Muscle of leg (tissue), 11 donors: Measurements from ENCODE around the gene MYPOP. TPM values are rescaled to one million over a fixed set of nuclear protein-coding genes. Genes with fewer than 3 reads are reported as not detected.
"Not testable (repeated sequence)": the region's sequence is repeated elsewhere in the genome, so short reads cannot be mapped to it uniquely, and the experiment has no call there.

Source experiments
- DNase-seq: peaks from one replicate; pipeline ENCODE4 v3.0.0; 2013
- H3K27ac ChIP-seq: one replicate; pipeline ENCODE4 v1.5.1; 2013; ENCODE audit warnings: mild to moderate bottlenecking, low read length, control low read depth
- H3K27me3 ChIP-seq: one replicate; pipeline ENCODE4 v1.6.1; 2013; ENCODE audit warnings: low read length; ENCODE audit not compliant: control insufficient read depth, insufficient read depth
- H3K36me3 ChIP-seq: one replicate; pipeline ENCODE4 v1.6.1; 2013; ENCODE audit warnings: low read length; ENCODE audit not compliant: control insufficient read depth, insufficient read depth
- H3K4me1 ChIP-seq: one replicate; pipeline ENCODE4 v1.6.1; 2013; ENCODE audit warnings: low read length; ENCODE audit not compliant: control insufficient read depth, insufficient read depth
- H3K4me3 ChIP-seq: one replicate; pipeline ENCODE4 v1.5.1; 2013; ENCODE audit warnings: low read length, control low read depth
- H3K9me3 ChIP-seq: replicated peaks from 2 replicates; pipeline ENCODE4 v1.6.1; 2013; ENCODE audit warnings: low read depth, low read length; ENCODE audit not compliant: control insufficient read depth
- WGBS: methylation state at CpG from one replicate; pipeline ENCODE4 v1.1.5; 2013; ENCODE audit warnings: missing lambda C conversion rate; ENCODE audit not compliant: insufficient coverage; 5-methylcytosine and 5-hydroxymethylcytosine counted together
- polyA plus RNA-seq, 8 donors: library from polyadenylated mRNA; unstranded; fragments of 120-200 nt; gene quantifications; one replicate each; pipeline versions ENCODE4 v1.2.1 to v1.2.3, GENCODE V29; 2013; ENCODE audit warnings: inconsistent platforms in 1 of 8, low replicate concordance in 1 of 8; ENCODE audit not compliant: insufficient read length in 8 of 8, insufficient read depth in 1 of 8
- total RNA-seq: library from RNA; stranded (reverse); fragments of 120-200 nt; gene quantifications from one replicate; pipeline ENCODE4 v1.2.4, GENCODE V29; 2013

MYPOP gene
- total and polyA plus RNA-seq, 9 donors = 1.3 to 5.5 (median 4.2) TPM

DNA sequence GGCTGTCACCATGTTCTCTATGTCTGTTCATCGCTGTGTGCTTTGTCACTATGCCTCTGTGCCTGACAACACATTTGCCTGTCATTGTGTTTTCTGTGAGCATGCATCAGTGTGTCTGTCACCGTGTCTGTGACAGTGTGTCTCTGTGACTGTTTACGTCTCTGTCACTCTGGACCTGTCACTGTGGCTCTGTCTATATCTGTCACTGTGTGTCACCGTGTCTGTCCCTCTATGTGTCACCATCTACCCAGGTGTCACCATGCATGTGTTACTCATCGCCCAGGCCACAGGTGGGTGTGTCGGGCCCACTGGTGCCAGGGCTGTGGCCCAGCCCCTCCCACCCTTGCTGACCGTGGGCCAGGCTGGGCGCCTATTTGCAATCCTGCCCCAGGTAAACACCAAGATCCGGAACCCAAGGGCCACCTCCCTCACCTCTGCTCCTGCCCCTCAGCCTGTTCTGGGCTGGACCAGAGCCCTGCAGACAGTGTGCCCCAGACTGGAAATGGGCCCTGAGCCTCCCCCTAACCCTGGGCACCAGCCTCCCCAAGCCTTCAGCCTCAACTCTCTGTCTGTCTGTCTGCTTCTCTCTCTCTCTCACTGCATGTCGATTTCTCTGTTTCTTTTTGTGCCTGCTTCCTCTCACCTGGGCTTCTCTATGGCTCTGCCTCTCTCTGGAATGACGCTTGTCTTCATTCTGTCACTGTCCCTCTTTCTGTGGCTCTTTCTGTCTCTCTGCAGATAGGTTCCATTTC, 24.2 kb downstream of the MYPOP start:
- Histone ChIP-seq H3K27ac (no peak overlapping the region), H3K36me3 (peaks cover 8% of the 10 kb centered on the region), H3K27me3 (peaks cover 31% of the 10 kb centered on the region), H3K9me3 (no peaks in the 10 kb centered on the region), H3K4me1 (peaks cover 27% of the 10 kb centered on the region), H3K4me3 (no peak overlapping the region)
- DNase-seq = no peak
- WGBS = 77% methylated on average over 11 of the region's 11 CpGs

DNA sequence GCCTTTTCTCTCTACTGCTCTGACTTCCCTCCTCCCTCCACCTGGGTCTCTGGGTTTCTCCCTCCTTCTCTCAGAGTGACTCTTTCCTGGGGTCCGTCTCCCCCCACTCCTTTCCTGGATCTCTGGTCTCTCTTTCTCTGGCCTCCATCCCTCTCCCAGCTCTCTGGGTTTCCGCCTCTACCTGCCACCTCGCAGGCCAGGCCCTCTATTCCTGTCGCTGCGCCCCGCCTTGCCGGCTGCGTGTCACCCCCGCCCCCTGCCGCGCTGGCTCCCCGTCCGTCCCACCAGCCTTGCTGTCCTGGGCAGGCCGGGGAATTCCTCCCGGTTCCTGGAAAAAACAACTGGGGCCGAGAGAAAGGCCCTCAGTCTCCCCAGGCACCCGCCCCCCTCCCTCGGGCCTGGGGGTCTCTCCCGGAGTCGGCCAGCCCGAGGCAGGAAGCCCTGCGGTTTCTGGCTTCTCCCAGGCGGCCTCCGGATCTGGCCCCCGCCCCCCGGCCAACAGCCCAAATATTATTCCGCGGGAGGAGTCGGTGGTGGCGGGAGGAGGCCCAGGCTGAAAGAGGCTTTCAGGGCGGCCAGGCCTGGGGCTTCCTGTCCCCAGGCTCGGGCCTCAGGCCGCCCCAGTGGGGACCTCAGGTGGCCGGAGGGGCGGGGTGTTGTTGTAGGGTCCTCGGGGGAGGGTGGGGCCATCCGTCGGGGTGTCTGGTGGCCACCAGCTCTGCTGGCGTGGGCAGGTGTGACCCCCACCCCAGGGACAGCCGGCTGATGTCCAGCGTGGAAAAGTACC, 25.8 kb downstream of the MYPOP start:
- 4% methylated on average over 20 of the region's 41 CpGs for WGBS
- peaks cover 13% of the 10 kb centered on the region for H3K4me1 ChIP-seq
- peak overlapping the region; percentile 32 for H3K4me3 ChIP-seq
- peaks cover 39% of the 10 kb centered on the region for H3K27me3 ChIP-seq
- peaks cover 2% of the 10 kb centered on the region for H3K36me3 ChIP-seq
- peak overlapping the region; percentile 71 for H3K27ac ChIP-seq
- H3K9me3 ChIP-seq = no peaks in the 10 kb centered on the region
- peak; percentile 83 for DNase-seq

DNA sequence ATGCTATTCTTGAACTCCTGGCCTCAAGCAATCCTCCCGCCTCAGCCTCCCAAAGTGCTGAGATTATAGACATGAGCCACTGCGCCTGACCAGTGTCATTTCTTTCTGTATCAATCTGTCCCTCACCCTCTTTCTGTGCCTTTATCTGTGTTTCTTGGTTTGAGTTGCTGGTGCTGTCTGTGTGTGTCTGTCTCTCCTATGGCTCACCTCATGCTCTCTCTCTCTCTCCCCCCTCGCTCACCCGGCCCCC, 26.3 kb downstream of the MYPOP start:
- Histone ChIP-seq H3K4me3 (peak overlapping the region; percentile 32), H3K36me3 (peaks cover 1% of the 10 kb centered on the region), H3K27ac (peak overlapping the region; percentile 71), H3K4me1 (peaks cover 13% of the 10 kb centered on the region), H3K27me3 (peaks cover 39% of the 10 kb centered on the region), H3K9me3 (no peaks in the 10 kb centered on the region)
- DNase-seq = no peak
- WGBS = 28% methylated on average over 3 of the region's 4 CpGs

DNA sequence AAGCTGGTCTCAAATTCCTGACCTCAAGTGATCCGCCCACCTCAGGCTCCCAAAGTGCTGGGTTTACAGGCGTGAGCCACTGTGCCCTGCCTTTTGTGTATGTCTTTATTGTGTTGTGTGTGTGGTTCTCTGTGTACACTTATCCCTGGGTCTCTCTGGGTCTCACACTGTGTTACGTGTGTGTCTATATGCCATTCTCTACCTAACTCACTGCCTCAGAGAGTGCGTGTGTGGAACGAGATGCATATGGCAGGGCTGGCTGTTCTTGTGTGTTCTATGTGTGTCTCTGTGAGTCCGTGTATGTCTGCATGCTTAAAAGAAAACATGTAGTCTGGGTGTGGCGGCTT, 27.8 kb downstream of the MYPOP start:
- Histone ChIP-seq H3K4me1 (peaks cover 13% of the 10 kb centered on the region), H3K36me3 (no peaks in the 10 kb centered on the region), H3K9me3 (no peaks in the 10 kb centered on the region), H3K27me3 (peaks cover 39% of the 10 kb centered on the region), H3K4me3 (no peak overlapping the region), H3K27ac (no peak overlapping the region)
- WGBS = 60% methylated on average over 1 of the region's 7 CpGs
- DNase-seq = no peak

DNA sequence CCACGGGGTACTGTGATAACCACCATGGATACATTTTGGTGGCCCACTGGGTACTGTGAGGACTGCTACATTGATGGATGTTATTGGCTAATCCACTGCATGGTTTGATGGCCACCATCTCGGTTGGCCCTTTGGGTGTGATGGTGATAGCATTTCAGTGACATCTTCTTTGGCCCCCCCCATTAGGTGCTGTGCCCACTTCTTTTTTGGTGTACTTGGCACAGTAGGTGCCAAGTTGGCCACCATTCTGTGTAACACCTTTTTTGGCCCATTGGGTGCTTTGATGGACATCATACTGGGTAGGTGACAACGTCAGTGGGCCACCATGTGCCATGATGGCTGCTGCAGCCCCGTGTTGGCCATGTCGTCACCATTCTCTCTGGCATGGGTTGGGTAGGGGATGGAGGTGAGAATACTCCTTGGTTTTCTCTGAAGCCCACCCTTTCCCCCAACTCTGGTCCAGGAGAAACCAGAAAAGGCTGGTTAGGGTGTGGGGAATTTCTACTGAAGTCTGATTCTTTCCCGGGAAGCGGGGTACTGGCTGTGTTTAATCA, 29.1 kb downstream of the MYPOP start:
- peaks cover 42% of the 10 kb centered on the region for H3K27me3 ChIP-seq
- no peak overlapping the region for H3K27ac ChIP-seq
- H3K9me3 ChIP-seq = no peaks in the 10 kb centered on the region
- no peaks in the 10 kb centered on the region for H3K36me3 ChIP-seq
- DNase-seq = no peak
- H3K4me3 ChIP-seq = no peak overlapping the region
- H3K4me1 ChIP-seq = peaks cover 13% of the 10 kb centered on the region
- WGBS = 90% methylated on average over 4 of the region's 7 CpGs

DNA sequence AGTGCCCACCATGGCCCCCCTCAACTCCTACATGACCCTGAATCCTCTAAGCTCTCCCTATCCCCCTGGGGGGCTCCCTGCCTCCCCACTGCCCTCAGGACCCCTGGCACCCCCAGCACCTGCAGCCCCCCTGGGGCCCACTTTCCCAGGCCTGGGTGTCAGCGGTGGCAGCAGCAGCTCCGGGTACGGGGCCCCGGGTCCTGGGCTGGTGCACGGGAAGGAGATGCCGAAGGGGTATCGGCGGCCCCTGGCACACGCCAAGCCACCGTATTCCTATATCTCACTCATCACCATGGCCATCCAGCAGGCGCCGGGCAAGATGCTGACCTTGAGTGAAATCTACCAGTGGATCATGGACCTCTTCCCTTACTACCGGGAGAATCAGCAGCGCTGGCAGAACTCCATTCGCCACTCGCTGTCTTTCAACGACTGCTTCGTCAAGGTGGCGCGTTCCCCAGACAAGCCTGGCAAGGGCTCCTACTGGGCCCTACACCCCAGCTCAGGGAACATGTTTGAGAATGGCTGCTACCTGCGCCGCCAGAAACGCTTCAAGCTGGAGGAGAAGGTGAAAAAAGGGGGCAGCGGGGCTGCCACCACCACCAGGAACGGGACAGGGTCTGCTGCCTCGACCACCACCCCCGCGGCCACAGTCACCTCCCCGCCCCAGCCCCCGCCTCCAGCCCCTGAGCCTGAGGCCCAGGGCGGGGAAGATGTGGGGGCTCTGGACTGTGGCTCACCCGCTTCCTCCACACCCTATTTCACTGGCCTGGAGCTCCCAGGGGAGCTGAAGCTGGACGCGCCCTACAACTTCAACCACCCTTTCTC, 30.1 kb downstream of the MYPOP start:
- H3K4me3 ChIP-seq = no peak overlapping the region
- no peaks in the 10 kb centered on the region for H3K36me3 ChIP-seq
- 95% methylated on average over 20 of the region's 34 CpGs for WGBS
- H3K4me1 ChIP-seq = peaks cover 13% of the 10 kb centered on the region
- H3K27ac ChIP-seq = no peak overlapping the region
- no peak for DNase-seq
- peaks cover 44% of the 10 kb centered on the region for H3K27me3 ChIP-seq
- H3K9me3 ChIP-seq = no peaks in the 10 kb centered on the region

DNA sequence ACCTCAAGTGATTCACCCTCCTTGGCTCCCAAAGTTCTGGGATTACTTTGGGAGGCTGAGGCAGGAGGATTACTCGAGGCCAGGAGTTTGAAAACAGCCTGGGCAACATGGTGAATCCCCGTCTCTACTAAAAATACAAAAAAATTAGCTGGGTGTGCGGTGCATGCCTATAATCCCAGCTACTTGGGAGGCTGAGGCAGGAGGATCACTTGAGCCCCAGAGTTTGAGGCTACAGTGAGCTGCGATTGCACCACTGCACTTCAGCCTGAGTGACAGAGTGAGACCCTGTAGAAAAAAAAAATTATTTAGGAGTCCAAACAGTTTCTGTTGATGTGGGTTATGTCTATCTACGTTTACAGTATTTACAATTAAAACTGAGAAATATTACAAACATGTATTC, 31.6 kb downstream of the MYPOP start:
- no peak for DNase-seq

DNA sequence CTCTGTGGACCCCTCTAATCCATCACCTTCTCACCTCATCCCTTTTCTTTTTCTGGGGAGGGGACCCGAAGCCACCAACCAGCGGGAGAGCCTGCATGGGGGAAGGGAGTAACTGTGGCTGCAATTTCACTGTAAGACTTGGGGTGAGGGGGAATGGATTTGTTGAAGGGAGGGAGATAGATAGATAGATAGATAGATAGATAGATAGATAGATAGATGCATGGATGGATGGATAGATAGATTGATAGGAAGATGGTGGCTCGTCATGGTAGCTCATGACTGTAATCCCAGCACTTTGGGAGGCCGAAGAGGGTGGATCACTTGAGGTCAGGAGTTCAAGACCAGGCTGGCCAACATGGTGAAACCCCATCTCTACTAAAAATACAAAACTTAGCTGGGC, 35.2 kb downstream of the MYPOP start:
- DNase-seq, H3K27ac ChIP-seq, H3K36me3 ChIP-seq, H3K9me3 ChIP-seq, H3K4me3 ChIP-seq: not testable (repeated sequence)
- Histone ChIP-seq H3K4me1 (peaks cover 10% of the 10 kb centered on the region), H3K27me3 (peaks cover 53% of the 10 kb centered on the region)
- 80% methylated on average over 2 of the region's 4 CpGs for WGBS

More for the DNA sequence above, 31.6 kb downstream of the MYPOP start:
- H3K4me1 ChIP-seq = no peaks in the 10 kb centered on the region
- no peaks in the 10 kb centered on the region for H3K36me3 ChIP-seq
- WGBS = no CpG with 5 or more reads among the region's 5 CpGs
- H3K27me3 ChIP-seq = peaks cover 47% of the 10 kb centered on the region
- no peak overlapping the region for H3K4me3 ChIP-seq
- H3K9me3 ChIP-seq = no peaks in the 10 kb centered on the region
- H3K27ac ChIP-seq = no peak overlapping the region

DNA sequence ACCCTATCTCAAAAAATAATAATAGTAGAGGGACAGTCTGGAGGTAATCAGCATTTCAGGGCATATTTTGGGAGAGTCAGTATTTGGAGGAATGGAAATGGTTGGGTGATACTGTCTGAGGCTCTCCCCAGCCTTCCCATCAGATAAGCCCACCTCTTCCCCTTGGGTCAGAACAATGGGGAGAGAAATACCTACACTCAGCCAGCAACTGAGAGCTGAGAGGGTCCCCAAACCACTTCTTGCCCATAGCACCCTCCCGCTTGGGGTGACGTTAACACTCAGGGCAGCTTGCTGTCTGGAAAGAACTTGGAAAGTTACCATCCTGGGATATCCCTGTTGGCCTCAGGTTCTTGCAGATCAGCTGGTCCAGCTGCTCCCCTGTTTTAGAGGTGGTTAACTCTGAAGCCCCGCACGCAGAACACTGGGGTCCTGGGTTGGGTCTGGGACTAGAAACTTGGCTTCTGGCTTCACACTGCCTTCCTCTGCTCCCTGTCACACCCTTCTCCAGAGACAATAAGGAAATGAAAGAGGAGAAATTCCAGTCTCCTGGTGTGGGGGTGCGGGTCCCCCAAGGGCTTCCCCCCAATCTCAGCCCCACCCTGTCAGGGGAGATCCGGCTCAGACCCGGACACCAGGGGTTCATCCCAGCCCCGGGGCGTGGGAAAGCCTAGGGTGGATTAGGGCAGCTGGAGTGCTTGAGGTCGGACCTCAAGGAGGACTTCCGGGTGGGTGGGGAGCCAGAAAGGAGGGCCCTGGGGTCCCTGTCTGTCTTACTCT, 35.8 kb downstream of the MYPOP start:
- H3K4me1 ChIP-seq = peaks cover 11% of the 10 kb centered on the region
- H3K4me3 ChIP-seq = no peak overlapping the region
- no peak for DNase-seq
- no CpG with 5 or more reads among the region's 11 CpGs for WGBS
- no peak overlapping the region for H3K27ac ChIP-seq
- no peaks in the 10 kb centered on the region for H3K36me3 ChIP-seq
- no peaks in the 10 kb centered on the region for H3K9me3 ChIP-seq
- peaks cover 47% of the 10 kb centered on the region for H3K27me3 ChIP-seq
